NCI-H226 (cell line): ENCODE results near the gene PTPN2.

Experiments
- DNase-seq: peaks from one replicate; pipeline ENCODE4 v3.0.0-alpha.2; 2015

PTPN2 gene

GRCh38 chr18:12857215-12857905 lies 26.7 kb downstream of the PTPN2 start:
- no peak for DNase-seq

GRCh38 chr18:12855916-12856315 lies 28.1 kb downstream of the PTPN2 start:
- DNase-seq: no peak

GRCh38 chr18:12852566-12853315 lies 31.3 kb downstream of the PTPN2 start:
- no peak for DNase-seq

DNA sequence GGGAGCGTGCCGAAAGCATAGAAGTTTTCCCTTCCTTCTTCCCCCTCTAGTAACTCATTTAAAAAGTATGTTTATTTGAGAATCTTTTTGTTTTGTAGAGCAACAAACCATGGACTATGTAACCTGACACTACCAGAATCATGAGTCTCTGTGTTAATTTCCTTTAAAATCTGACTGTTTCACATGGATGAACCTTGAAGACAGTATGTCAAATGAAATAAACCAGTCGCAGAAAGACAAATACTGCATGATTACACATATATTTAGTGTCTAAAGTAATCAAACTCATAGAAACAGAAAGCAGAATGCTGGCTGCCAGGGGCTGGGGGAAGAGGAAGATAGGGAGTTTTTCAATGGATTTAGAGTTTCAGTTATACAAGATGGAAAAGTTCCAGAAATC lies 32.3 kb downstream of the PTPN2 start:
- no peak for DNase-seq

DNA sequence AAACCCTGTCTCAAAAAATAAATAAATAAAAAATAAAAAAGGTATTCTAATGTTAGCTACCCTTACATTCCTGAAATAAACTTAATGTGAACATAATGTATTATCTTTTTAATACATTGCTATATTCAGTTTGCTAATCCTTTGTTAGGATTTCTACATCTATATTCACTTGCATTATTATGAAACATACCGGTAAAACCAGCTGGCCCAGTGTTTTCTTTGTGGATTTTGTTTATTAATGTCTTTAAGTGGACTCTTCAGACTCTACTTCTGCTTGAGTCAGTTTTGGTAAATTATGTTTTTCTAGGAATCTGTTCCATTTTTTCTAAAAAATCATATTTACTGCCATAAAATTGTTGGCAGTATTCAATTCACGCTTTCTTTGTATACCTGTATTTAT lies 34.5 kb downstream of the PTPN2 start:
- no peak for DNase-seq

GRCh38 chr18:12848405-12848804 lies 35.6 kb downstream of the PTPN2 start:
- no peak for DNase-seq

- no peak for DNase-seq
Measured at GRCh38 chr18:12844391-12844790, 39.6 kb downstream of the PTPN2 start.

- DNase-seq: no peak
Measured at GRCh38 chr18:12843420-12844350, 40.4 kb downstream of the PTPN2 start.

DNA sequence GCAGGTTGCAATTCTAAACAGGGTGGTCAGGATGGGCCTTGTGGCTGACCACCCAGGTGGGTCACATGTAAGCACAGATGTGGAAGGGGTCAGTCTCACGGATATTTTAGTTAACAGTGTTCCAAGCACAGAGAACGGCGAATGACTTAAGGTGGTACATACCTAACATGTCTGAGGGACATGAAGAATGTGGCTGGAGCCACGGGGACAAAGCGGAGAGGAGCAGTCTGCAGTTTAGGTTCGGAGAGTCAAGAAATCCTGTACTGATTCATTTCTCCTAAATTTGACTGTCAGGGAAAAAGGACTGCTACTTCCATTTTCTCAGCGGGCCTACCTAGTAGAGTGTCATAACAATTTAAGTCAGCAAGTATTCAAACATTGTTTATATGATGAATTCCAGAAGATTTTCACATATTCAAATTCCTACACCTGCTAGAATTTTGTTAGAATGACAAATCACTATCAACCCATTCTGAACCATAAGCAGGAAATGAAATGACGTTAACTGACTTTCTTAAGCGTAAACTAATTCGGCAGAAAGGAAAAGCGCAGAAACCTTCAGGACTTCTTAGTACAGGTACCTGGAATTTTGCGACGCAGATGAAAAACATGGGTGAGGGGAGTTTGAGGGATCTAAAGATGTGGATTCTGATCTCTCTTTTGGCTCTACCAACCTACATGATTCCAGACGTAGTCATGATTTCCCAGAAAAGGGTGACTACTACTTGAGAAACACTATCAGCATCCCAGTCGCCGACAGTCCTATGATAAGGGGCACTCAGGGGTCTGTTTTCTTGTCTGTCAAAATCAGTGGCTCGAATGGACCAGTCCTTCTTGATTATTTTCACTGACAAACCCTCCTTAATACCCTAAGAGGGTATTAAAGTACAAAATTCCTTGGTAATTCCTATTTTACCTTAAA lies 41.3 kb downstream of the PTPN2 start:
- DNase-seq: no peak

GRCh38 chr18:12841070-12841469 lies 43.0 kb downstream of the PTPN2 start:
- DNase-seq: no peak

GRCh38 chr18:12840382-12840781 lies 43.7 kb downstream of the PTPN2 start:
- DNase-seq: no peak

DNA sequence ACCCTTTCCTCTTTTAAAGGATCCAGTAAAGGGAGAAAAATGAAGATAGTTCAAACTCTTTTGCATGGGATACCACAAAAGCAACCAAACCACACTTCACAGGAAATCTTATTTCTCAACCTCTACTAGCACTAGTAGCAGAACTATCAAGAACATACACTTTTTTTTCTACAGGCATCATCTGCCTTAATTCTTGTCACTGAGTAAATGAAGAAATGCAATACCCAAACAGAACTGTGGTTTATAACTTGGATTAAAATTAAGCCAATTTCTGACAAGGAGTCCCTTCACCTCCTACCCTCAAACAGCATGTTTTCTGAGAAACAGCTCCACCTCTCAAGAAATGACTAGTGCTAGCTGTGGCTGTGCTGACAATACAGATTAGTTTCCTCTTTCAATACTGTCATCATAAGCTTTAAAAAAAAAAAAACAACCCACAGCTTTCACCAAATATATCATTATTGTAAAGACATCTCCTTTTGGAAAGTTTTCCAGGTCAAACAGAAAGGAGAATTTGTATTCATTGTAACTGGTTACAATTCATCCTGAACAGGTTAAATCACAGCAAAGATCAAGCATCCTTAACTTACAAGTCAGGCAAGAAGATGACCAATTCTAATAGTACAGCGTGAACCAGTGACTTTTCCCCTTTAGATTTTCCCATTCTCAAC lies 44.4 kb downstream of the PTPN2 start:
- DNase-seq: no peak

DNA sequence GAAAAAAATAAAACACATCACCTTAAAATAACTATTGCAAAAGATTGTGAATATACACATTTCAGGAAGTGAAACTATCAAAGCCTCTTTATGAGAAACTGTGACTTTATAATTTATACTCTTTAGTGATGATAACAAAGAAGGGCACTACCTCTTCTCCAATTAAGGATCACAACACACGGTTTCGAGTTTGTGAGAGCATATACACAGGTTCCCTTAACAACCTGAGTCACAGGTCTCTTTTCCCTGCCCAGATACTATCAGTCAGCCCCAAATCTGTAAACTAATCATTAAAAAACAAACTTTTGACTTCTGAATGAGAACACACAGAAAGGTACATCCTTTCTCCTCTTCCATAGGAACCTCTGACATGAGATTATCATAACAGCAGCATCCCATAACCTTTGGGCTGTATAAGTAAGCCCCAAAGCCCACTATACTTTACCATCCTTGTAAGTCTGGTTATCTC lies 44.9 kb downstream of the PTPN2 start:
- no peak for DNase-seq

GRCh38 chr18:12838178-12838634 lies 45.8 kb downstream of the PTPN2 start:
- peak; percentile 98 for DNase-seq

DNA sequence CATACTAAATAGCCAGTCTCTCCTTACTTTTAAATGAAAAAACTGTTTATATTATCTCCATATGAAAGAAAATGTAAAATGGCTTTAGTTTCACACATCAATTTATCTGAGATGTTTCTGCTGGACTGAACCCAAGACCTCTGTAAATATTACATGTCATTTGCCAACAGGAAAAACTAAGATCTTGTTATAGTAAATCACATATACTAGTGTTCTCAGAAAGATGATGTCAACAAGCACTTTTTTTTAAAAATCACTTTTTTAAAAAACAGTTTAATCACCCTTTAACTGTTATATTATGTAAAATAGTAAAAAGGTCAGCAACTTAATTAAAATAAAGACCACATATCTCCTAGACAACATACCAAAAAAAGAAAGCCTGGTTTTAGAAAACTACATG lies 46.3 kb downstream of the PTPN2 start:
- DNase-seq: peak; percentile 31

DNA sequence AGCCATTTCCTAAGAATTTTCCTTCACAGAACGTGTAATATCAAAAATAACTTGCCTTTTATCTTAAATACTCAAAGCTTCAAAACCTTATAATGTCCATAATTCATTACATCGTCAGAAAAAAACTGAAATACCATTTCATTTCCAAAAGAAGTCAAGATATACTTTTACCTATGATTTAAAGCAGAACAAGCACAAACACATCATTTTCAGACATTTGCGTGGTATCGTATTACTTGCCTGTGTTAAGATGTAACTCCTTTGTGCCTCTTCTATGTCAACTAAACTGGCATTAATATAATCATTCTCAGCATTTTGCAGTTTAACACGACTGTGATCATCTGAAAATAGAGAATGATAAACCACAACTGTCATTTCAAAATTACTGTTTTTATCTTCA lies 47.5 kb downstream of the PTPN2 start:
- no peak for DNase-seq

DNA sequence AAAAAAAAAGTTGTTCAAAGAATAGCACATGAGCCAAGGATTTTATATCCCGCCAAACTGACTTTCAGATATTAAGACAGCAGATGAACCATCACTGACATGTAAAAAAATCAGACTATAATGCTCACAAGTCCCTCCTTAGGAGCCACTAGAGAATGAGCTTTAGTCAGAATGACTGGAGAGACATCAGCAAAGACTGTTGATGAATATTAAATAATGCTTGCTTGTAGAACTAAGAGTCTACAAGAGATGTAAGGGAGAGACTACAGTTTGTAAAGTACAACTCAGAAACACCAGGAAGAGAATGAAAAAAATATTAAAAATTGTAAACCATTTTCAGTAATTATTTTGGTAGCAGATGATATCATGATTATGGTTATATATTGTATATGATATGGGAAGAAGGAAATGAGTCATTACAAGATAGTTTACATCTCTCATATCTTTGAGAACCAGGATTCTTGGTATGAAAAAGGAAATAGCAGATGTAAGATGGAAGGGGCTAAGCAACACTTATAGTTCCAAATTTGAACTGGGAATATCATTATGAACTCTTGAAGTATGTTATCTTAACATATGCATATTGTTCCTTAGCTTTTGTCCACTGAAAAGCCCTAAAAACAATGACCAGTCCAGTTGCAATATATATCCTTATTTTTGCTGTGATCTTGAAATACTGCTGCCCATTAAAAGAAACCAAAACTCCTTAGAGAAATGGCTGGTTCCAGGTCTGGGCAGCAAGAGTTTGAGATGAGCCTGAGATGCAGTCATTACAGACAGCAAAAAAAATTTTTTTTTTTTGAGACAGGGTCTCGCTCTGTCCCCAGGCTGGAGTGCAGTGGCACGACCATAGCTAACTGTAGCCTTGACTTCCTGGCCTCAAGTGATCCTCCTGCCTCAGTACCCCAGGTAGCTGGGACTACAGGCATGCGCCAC lies 55.7 kb downstream of the PTPN2 start:
- DNase-seq: peak; percentile 15

GRCh38 chr18:12827588-12827987 lies 56.4 kb downstream of the PTPN2 start:
- DNase-seq: no peak

DNA sequence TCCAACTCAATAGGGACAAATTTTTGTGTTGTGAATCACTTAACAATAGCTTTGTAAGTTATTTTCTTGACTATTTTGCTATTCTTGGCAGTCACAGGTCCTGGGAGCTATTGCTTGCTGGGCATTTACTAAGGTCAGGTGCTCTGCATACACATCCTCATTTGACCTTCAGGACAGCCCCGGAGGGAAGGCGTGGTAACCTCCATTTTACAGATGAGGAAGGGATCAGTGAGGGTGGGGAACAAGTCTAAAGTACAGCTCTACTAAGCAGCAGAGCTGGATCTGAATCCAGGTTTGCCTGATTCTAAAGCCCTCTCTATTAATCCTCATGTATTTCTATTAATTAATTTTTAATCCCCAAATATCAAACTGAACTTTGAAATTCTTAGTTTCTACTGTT lies 58.8 kb downstream of the PTPN2 start:
- no peak for DNase-seq

DNA sequence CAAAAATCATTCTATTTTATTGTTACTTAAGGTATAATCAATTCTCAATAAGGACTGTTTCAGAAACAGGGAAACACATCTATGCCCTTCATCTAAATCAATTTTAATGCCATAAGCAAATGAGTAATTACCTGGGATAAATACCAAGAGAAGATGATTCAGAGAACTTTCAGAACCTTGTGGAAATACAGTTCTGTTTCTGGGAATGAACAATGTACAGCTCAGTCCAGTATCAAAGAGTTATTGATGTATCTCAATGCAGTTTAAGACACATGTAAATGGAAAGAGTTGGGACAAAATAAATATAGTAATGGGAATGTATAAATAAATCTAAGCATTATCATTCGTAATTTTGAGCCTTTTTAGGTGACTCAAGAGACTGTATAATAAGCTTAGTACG lies 60.1 kb downstream of the PTPN2 start:
- DNase-seq: no peak
